ENCODE measurements around the gene TARM1.
"Not testable (repeated sequence)": the region's sequence is repeated elsewhere in the genome, so short reads cannot be mapped to it uniquely, and the experiment has no call there.

TARM1 gene

DNA sequence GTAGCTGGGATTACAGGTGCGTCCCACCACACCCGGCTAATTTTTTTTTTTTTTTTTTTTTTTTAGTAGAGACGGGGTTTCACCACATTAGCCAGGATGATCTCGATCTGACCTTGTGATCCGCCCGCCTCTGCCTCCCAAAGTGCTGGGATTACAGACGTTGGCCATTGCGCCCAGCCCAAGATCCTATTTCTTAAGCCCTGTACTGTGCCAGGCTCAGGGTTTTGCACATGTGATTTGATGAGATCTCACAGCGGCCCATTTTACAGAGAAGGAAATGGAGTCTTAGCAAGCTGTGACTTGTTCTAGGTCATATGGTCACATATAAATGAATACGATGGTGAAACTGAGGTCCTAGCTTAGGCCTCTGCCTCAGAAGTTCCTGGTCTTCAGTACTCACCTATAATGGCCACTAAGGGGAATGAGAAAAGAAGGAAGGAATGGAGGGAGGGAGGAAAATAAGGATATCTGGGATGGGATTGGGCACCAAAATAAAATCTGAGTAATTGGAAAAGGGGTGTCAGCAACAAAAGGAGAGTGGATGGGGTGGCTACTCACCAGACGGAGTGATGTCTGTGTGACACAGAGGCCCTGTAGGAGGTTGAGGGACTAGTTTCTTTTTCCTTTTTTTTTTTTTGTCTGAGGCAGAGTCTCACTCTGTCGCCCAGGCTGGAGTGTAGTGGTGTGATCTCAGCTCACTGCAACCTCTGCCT, 18.2 kb upstream of the TARM1 start:
- H3K27ac ChIP-seq = no peak overlapping the region
- TF ChIP-seq ZFX (IDR thresholded peaks at IDR 0.05; ENCODE audit: borderline replicate concordance) = no peak
- TF ChIP-seq, protein P1, sequence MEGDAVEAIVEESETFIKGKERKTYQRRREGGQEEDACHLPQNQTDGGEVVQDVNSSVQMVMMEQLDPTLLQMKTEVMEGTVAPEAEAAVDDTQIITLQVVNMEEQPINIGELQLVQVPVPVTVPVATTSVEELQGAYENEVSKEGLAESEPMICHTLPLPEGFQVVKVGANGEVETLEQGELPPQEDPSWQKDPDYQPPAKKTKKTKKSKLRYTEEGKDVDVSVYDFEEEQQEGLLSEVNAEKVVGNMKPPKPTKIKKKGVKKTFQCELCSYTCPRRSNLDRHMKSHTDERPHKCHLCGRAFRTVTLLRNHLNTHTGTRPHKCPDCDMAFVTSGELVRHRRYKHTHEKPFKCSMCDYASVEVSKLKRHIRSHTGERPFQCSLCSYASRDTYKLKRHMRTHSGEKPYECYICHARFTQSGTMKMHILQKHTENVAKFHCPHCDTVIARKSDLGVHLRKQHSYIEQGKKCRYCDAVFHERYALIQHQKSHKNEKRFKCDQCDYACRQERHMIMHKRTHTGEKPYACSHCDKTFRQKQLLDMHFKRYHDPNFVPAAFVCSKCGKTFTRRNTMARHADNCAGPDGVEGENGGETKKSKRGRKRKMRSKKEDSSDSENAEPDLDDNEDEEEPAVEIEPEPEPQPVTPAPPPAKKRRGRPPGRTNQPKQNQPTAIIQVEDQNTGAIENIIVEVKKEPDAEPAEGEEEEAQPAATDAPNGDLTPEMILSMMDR (IDR thresholded peaks at IDR 0.05) = no peak

GRCh38 chr19:54096617-54097106, 15.5 kb upstream of the TARM1 start:
- no peak overlapping the region for H3K27ac ChIP-seq
- TF ChIP-seq ZFX (IDR thresholded peaks at IDR 0.05; ENCODE audit: borderline replicate concordance) = no peak
- TF ChIP-seq, protein P1 (IDR thresholded peaks at IDR 0.05) = no peak

GRCh38 chr19:54095859-54096616, 14.9 kb upstream of the TARM1 start:
- not testable (repeated sequence) for H3K27ac ChIP-seq

GRCh38 chr19:54095136-54095858, 14.1 kb upstream of the TARM1 start:
- no peak for TF ChIP-seq ZFX (IDR thresholded peaks at IDR 0.05; ENCODE audit: borderline replicate concordance)
- TF ChIP-seq, protein P1 (IDR thresholded peaks at IDR 0.05) = no peak
- no peak overlapping the region for H3K27ac ChIP-seq

More at GRCh38 chr19:54095859-54096616, 14.9 kb upstream of the TARM1 start:
- TF ChIP-seq, protein P1 (IDR thresholded peaks at IDR 0.05) = peak; percentile 12; the same call in 1 of the 2 replicates

DNA sequence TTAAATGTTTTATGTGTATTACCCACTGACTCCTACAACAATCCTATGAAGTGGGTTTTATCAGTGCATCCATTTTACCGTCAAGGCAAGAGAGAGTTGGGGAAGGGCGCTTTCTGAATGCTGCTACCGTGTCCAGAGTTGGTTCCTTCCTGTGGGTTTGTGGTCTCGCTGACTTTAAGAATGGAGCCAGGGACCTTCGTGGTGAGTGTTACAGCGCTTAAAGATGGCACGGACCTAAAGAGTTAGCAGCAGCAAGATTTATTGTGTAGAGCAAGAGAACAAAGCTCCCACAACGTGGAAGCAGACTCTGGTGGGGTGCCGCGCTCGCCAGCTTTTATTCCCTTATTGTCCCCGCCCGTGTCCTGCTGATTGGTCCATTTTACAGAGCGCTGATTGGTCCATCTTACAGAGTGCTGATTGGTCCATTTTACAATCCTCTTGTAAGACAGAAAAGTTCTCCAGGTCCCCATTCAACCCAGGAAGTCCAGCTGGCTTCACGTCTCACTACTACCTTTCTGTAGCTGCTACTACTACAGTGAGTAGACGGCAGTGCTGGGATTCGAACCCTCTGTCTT, 13.3 kb upstream of the TARM1 start:
- TF ChIP-seq, protein P1 (IDR thresholded peaks at IDR 0.05) = no peak
- no peak for TF ChIP-seq ZFX (IDR thresholded peaks at IDR 0.05; ENCODE audit: borderline replicate concordance)
- H3K27ac ChIP-seq = no peak overlapping the region

GRCh38 chr19:54084410-54084809, 3.2 kb upstream of the TARM1 start:
- no peak overlapping the region for H3K27ac ChIP-seq
- TF ChIP-seq ZFX (IDR thresholded peaks at IDR 0.05; ENCODE audit: borderline replicate concordance) = no peak
- TF ChIP-seq, protein P1 (IDR thresholded peaks at IDR 0.05) = no peak

Measured in 22Rv1 (cell line).